IPS-15b (cell line): ENCODE data around the gene SOD1.

Experiments used
- H3K27me3 ChIP-seq: one replicate; pipeline ENCODE4 v1.6.1; 2013; ENCODE audit warnings: low read length; ENCODE audit not compliant: control insufficient read depth, insufficient read depth
- H3K36me3 ChIP-seq: one replicate; pipeline ENCODE4 v1.6.1; 2013; ENCODE audit warnings: low read length; ENCODE audit not compliant: control insufficient read depth, insufficient read depth
- H3K4me1 ChIP-seq: one replicate; pipeline ENCODE4 v1.6.1; 2013; ENCODE audit warnings: mild to moderate bottlenecking, low read length; ENCODE audit not compliant: control insufficient read depth, insufficient read depth
- H3K4me3 ChIP-seq: one replicate; pipeline ENCODE4 v1.5.1; 2013; ENCODE audit warnings: low read depth, low read length
- H3K9ac ChIP-seq: one replicate; pipeline ENCODE4 v1.6.1; 2013; ENCODE audit warnings: low read depth, mild to moderate bottlenecking, low read length
- H3K9me3 ChIP-seq: one replicate; pipeline ENCODE4 v1.6.1; 2013; ENCODE audit warnings: mild to moderate bottlenecking, low read length; ENCODE audit not compliant: control insufficient read depth, insufficient read depth

SOD1 gene

DNA sequence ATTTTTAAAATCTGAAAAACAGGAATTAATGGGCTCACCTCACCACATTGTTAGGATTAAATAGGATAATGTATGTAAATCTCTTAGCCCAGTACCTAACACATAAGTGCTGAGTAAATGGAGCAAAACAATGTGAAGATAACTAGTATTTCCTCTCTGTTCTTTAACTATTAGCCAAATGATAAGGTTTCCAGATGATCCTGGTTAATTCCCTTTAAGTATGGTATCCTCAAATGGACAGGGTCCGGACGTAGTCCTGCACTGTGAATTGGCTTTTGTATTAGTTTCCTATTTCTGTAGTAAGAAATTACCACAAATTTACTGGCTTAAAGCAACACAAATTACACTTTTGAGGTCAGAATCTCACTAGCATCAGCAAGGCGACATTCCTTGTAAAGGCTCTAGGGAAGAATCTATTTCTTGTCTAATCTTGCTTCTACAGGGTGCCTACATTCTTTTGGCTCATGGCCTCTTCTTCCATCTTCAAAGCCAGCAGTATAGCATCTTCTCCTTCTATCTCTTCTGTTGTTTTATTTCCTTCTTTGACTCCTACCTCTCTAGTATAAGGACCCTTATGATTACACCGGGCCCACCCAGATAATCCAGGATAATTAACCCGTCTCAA lies 55.4 kb downstream of the SOD1 start:
- no peaks in the 10 kb centered on the region for H3K9me3 ChIP-seq
- H3K4me3 ChIP-seq, result no peak overlapping the region
- no peaks in the 10 kb centered on the region for H3K36me3 ChIP-seq
- H3K4me1 ChIP-seq, result peaks cover 26% of the 10 kb centered on the region
- H3K27me3 ChIP-seq, result no peaks in the 10 kb centered on the region
- no peak overlapping the region for H3K9ac ChIP-seq

- Histone ChIP-seq H3K4me1 (peaks cover 26% of the 10 kb centered on the region), H3K9me3 (no peaks in the 10 kb centered on the region), H3K9ac (no peak overlapping the region), H3K27me3 (no peaks in the 10 kb centered on the region), H3K36me3 (no peaks in the 10 kb centered on the region), H3K4me3 (no peak overlapping the region)
These were observed 56.6 kb downstream of the SOD1 start for GRCh38 chr21:31716106-31716505.
